HEK293 (cell line): ENCODE results near the gene LRP8.

ENCODE experiments used
- CTCF ChIA-PET: fragments of 350-600 bp; formaldehyde crosslinking; extraction: SDS; loops from one replicate; lab custom pipeline; 2021; ENCODE audit warnings: antibody characterized with exemption; lab: Yijun Ruan, JAX
- POLR2A ChIA-PET: fragments of 300-600 bp; formaldehyde crosslinking; extraction: SDS; loops from one replicate; lab custom pipeline; 2020; ENCODE audit warnings: antibody characterized with exemption, inconsistent platforms; lab: Yijun Ruan, JAX
- H3K27ac ChIP-seq: fragments of 200-500 bp; sonication (Bioruptor generic); 2 replicates; pipeline ENCODE4 v1.5.1; 2014; ENCODE audit warnings: low read depth, low read length, control low read depth, inconsistent platforms; ENCODE audit errors: extremely low read depth
- H3K36me3 ChIP-seq, 2 experiments: fragments of 200-500 bp in 1 of 2; sonication (Bioruptor generic) in 1 of 2; 1 replicate in 1 of 2; 2 replicates in 1 of 2; pipeline ENCODE4 v1.5.1; 2014 to 2017; ENCODE audit warnings: inconsistent platforms in 2 of 2, low read length in 2 of 2; ENCODE audit not compliant: control insufficient read depth in 2 of 2, insufficient read depth in 1 of 2
- H3K4me1 ChIP-seq: fragments of 200-500 bp; sonication (Bioruptor generic); 2 replicates; pipeline ENCODE4 v1.5.1; 2014; ENCODE audit warnings: mild to moderate bottlenecking, low read length, inconsistent platforms; ENCODE audit not compliant: control insufficient read depth, insufficient read depth
- H3K4me3 ChIP-seq: 2 replicates; pipeline ENCODE4 v1.5.1; 2011; ENCODE audit warnings: low read depth, mild to moderate bottlenecking, control low read depth, low read length, moderate library complexity
- H3K9me3 ChIP-seq: fragments of 200-500 bp; sonication (Bioruptor generic); 2 replicates; pipeline ENCODE4 v1.5.1; 2014; ENCODE audit warnings: low read depth, low read length, inconsistent platforms; ENCODE audit not compliant: control insufficient read depth, insufficient read depth
- AEBP2 ChIP-seq: fragments of 450-650 bp; formaldehyde crosslinking; IDR thresholded peaks from 2 replicates; pipeline ENCODE4 v1.5.1; 2016; ENCODE audit warnings: missing biosample characterization, missing genetic modification characterization, borderline replicate concordance
- CTCF ChIP-seq: fragments of 450-650 bp; formaldehyde crosslinking; IDR thresholded peaks from 2 replicates; pipeline ENCODE4 v1.5.1; 2016; ENCODE audit warnings: missing biosample characterization, missing genetic modification characterization
- KLF17 ChIP-seq: fragments of 450-650 bp; formaldehyde crosslinking; IDR thresholded peaks from 2 replicates; pipeline ENCODE4 v1.5.1; 2016; ENCODE audit warnings: missing biosample characterization, missing genetic modification characterization
- OVOL3 ChIP-seq: fragments of 450-650 bp; formaldehyde crosslinking; IDR thresholded peaks from 2 replicates; pipeline ENCODE4 v1.5.1; 2016; ENCODE audit warnings: missing biosample characterization, missing genetic modification characterization
- PRDM1 ChIP-seq: fragments of 450-650 bp; formaldehyde crosslinking; IDR thresholded peaks from 2 replicates; pipeline ENCODE4; 2016; ENCODE audit warnings: missing biosample characterization, missing genetic modification characterization
- SP3 ChIP-seq: fragments of 450-650 bp; formaldehyde crosslinking; IDR thresholded peaks from 2 replicates; pipeline ENCODE4 v1.5.1; 2016; ENCODE audit warnings: missing biosample characterization, missing genetic modification characterization
- SP7 ChIP-seq: fragments of 450-650 bp; formaldehyde crosslinking; IDR thresholded peaks from 2 replicates; pipeline ENCODE4 v1.5.1; 2016; ENCODE audit warnings: missing biosample characterization, missing genetic modification characterization
- ZBTB7A ChIP-seq: fragments of 450-650 bp; formaldehyde crosslinking; IDR thresholded peaks from 2 replicates; pipeline ENCODE4 v1.5.1; 2016; ENCODE audit warnings: low read depth, missing biosample characterization, missing genetic modification characterization
- ZNF211 ChIP-seq: fragments of 450-650 bp; formaldehyde crosslinking; IDR thresholded peaks from 2 replicates; pipeline ENCODE4 v1.5.1; 2016; ENCODE audit warnings: low read depth, missing biosample characterization, missing genetic modification characterization
- ZNF654 ChIP-seq: fragments of 450-650 bp; formaldehyde crosslinking; IDR thresholded peaks from 2 replicates; pipeline ENCODE4 v1.5.1; 2016; ENCODE audit warnings: low read depth, missing biosample characterization, missing genetic modification characterization
- ZSCAN30 ChIP-seq: fragments of 450-650 bp; IDR thresholded peaks from 2 replicates; pipeline ENCODE4 v1.5.1; 2018; ENCODE audit warnings: missing biosample characterization, mild to moderate bottlenecking, missing genetic modification characterization, moderate library complexity
- ZSCAN4 ChIP-seq: fragments of 450-650 bp; formaldehyde crosslinking; IDR thresholded peaks from 2 replicates; pipeline ENCODE4 v1.5.1; 2017; ENCODE audit warnings: missing biosample characterization, missing genetic modification characterization
- TF ChIP-seq, protein P1 (sequence below): fragments of 450-650 bp; formaldehyde crosslinking; conservative IDR thresholded peaks from 2 replicates; pipeline ENCODE4 v1.5.1; 2016; ENCODE audit warnings: low read depth, missing biosample characterization, missing genetic modification characterization
- TF ChIP-seq, protein P2 (sequence below): fragments of 450-650 bp; formaldehyde crosslinking; IDR thresholded peaks from 2 replicates; pipeline ENCODE4 v1.5.1; 2016; ENCODE audit warnings: missing biosample characterization, missing genetic modification characterization

The LRP8 gene

GRCh38 chr1:53278298-53278725, 49.6 kb downstream of the LRP8 start:
- peaks cover 0 to 5% of the 10 kb centered on the region in 2 experiments; a peak in 1 of 3 replicates for H3K36me3 ChIP-seq

More at GRCh38 chr1:53278298-53278725, 49.6 kb downstream of the LRP8 start:
- TF ChIP-seq SP3, result no peak
- no peak for TF ChIP-seq AEBP2
- no peak for TF ChIP-seq ZNF211 (tag by site-specific recombination)
- TF ChIP-seq OVOL3 (tag by site-specific recombination), result no peak
- peak; percentile 80 for TF ChIP-seq PRDM1 (tag by site-specific recombination)
- TF ChIP-seq ZSCAN4 (tag by site-specific recombination), result peak; percentile 16; the same call in 1 of the 2 replicates
- no peak for TF ChIP-seq KLF17 (tag by site-specific recombination)
- 0 out of 2 replicates have a peak, but pooled peaks have one; percentile 13 for TF ChIP-seq SP7 (tag by site-specific recombination)
- TF ChIP-seq ZNF654 (tag by site-specific recombination), result peak; percentile 86
- TF ChIP-seq CTCF, result peak; percentile 54
- 0 out of 2 replicates have a peak, but pooled peaks have one; percentile 10 for TF ChIP-seq ZSCAN30 (tag by site-specific recombination)
- TF ChIP-seq, protein P1, sequence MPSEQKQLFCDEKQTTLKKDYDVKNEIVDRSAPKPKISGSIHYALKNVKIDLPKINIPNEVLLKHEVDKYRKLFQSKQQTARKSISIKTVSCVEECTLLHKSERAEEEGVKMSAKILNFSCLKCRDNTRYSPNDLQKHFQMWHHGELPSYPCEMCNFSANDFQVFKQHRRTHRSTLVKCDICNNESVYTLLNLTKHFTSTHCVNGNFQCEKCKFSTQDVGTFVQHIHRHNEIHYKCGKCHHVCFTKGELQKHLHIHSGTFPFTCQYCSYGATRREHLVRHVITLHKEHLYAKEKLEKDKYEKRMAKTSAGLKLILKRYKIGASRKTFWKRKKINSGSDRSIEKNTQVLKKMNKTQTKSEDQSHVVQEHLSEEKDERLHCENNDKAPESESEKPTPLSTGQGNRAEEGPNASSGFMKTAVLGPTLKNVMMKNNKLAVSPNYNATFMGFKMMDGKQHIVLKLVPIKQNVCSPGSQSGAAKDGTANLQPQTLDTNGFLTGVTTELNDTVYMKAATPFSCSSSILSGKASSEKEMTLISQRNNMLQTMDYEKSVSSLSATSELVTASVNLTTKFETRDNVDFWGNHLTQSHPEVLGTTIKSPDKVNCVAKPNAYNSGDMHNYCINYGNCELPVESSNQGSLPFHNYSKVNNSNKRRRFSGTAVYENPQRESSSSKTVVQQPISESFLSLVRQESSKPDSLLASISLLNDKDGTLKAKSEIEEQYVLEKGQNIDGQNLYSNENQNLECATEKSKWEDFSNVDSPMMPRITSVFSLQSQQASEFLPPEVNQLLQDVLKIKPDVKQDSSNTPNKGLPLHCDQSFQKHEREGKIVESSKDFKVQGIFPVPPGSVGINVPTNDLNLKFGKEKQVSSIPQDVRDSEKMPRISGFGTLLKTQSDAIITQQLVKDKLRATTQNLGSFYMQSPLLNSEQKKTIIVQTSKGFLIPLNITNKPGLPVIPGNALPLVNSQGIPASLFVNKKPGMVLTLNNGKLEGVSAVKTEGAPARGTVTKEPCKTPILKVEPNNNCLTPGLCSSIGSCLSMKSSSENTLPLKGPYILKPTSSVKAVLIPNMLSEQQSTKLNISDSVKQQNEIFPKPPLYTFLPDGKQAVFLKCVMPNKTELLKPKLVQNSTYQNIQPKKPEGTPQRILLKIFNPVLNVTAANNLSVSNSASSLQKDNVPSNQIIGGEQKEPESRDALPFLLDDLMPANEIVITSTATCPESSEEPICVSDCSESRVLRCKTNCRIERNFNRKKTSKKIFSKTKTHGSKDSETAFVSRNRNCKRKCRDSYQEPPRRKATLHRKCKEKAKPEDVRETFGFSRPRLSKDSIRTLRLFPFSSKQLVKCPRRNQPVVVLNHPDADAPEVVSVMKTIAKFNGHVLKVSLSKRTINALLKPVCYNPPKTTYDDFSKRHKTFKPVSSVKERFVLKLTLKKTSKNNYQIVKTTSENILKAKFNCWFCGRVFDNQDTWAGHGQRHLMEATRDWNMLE, result no peak
- no peak for TF ChIP-seq ZBTB7A (tag by site-specific recombination)
- TF ChIP-seq, protein P2, sequence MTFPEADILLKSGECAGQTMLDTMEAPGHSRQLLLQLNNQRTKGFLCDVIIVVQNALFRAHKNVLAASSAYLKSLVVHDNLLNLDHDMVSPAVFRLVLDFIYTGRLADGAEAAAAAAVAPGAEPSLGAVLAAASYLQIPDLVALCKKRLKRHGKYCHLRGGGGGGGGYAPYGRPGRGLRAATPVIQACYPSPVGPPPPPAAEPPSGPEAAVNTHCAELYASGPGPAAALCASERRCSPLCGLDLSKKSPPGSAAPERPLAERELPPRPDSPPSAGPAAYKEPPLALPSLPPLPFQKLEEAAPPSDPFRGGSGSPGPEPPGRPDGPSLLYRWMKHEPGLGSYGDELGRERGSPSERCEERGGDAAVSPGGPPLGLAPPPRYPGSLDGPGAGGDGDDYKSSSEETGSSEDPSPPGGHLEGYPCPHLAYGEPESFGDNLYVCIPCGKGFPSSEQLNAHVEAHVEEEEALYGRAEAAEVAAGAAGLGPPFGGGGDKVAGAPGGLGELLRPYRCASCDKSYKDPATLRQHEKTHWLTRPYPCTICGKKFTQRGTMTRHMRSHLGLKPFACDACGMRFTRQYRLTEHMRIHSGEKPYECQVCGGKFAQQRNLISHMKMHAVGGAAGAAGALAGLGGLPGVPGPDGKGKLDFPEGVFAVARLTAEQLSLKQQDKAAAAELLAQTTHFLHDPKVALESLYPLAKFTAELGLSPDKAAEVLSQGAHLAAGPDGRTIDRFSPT, result no peak
- no peak overlapping the region for H3K4me3 ChIP-seq
- POLR2A ChIA-PET, result interaction anchor here (0.5 to 1.1 kb wide), 2 partner anchors 115 to 1225 kb away, joined by 3 read pairs; no protein-coding TSS in a partner anchor
- no peak overlapping the region for H3K27ac ChIP-seq
- H3K9me3 ChIP-seq, result no peaks in the 10 kb centered on the region
- H3K4me1 ChIP-seq, result no peaks in the 10 kb centered on the region
- CTCF ChIA-PET, result interaction anchor here (0.6 to 4.7 kb wide), 33 partner anchors 11 to 475 kb away, joined by 3 to 172 read pairs (median 4); no protein-coding TSS in a partner anchor
